NT2/D1 (cell line): Measurements from ENCODE around the gene AMY2B.

Experiments
- SUZ12 ChIP-seq: IDR thresholded peaks from 2 replicates; pipeline ENCODE4 v1.6.1; 2011; ENCODE audit not compliant: insufficient read length, insufficient read depth; ENCODE audit errors: extremely low read depth
- YY1 ChIP-seq: IDR thresholded peaks from 2 replicates; pipeline ENCODE4 v1.6.1; 2011; ENCODE audit not compliant: insufficient read length, insufficient read depth
- ZNF274 ChIP-seq: IDR thresholded peaks from 2 replicates; pipeline ENCODE4 v1.6.1; 2011; ENCODE audit warnings: mild to moderate bottlenecking, low read depth, low read length

- TF ChIP-seq ZNF274 (no peak), SUZ12 (no peak), YY1 (no peak)
Observed at GRCh38 chr1:103569493-103569892, 1.9 kb upstream of the AMY2B start.
